Lower lobe of right lung (tissue), 2 donors: ENCODE results near the gene CCNY. TPM values are rescaled to one million over a fixed set of nuclear protein-coding genes. Genes with fewer than 3 reads are reported as not detected.

ENCODE experiments used
- ATAC-seq, 2 donors: fragments of 200-7000 bp; cut with Tn5 transposase; one replicate each; pipeline ENCODE4 v1.9.1; 2020 to 2022; ENCODE audit warnings: mild to moderate bottlenecking in 2 of 2, moderate library complexity in 2 of 2
- DNase-seq: peaks from one replicate; pipeline ENCODE4 v3.0.0-alpha.2; 2020
- H3K27ac ChIP-seq: fragments of 200-600 bp; one replicate; pipeline ENCODE4 v1.8.0; 2022
- H3K27me3 ChIP-seq: fragments of 200-600 bp; one replicate; pipeline ENCODE4 v1.8.0; 2022; ENCODE audit warnings: low read depth
- H3K36me3 ChIP-seq: fragments of 200-600 bp; one replicate; pipeline ENCODE4 v1.8.0; 2022; ENCODE audit warnings: mild to moderate bottlenecking
- H3K4me1 ChIP-seq: fragments of 200-600 bp; one replicate; pipeline ENCODE4 v1.8.0; 2022
- H3K4me3 ChIP-seq: fragments of 200-600 bp; one replicate; pipeline ENCODE4 v1.8.0; 2022; ENCODE audit warnings: mild to moderate bottlenecking
- H3K9me3 ChIP-seq: fragments of 200-600 bp; one replicate; pipeline ENCODE4 v1.8.0; 2022
- CTCF ChIP-seq: fragments of 200-600 bp; IDR thresholded peaks from one replicate; pipeline ENCODE4 v1.8.0; 2022; ENCODE audit warnings: antibody characterized with exemption, mild to moderate bottlenecking
- intact Hi-C: fragments of 100-400 bp; cut with DNase I; formaldehyde crosslinking; loops from one replicate; pipeline ENCODE4 v1.11.0; 2022
- total RNA-seq: library from RNA; stranded (reverse); fragmentation: NEBNext Ultra II Directional; extraction: Animal tissue kit (Norgen Biotek cat#: 25700); gene quantifications from one replicate; pipeline ENCODE4 v1.2.1, GENCODE V29; 2021
- donor health status: DM: no; HTN: yes; CAD: no; lungs with severe emphysema.

CCNY gene
- total RNA-seq, 1 donor from 2014 or later, result 64.5 TPM

GRCh38 chr10:35326466-35327235, 9.7 kb upstream of the CCNY start:
- Histone ChIP-seq H3K9me3 (no peaks in the 10 kb centered on the region), H3K27ac (no peak overlapping the region), H3K27me3 (no peaks in the 10 kb centered on the region), H3K4me3 (no peak overlapping the region), H3K36me3 (no peaks in the 10 kb centered on the region), H3K4me1 (peaks cover 19% of the 10 kb centered on the region)
- no peak for TF ChIP-seq CTCF
- intact Hi-C loops, result no loop called here
- no peak for ATAC-seq
- DNase-seq, result no peak

GRCh38 chr10:35327790-35328403, 8.4 kb upstream of the CCNY start:
- H3K36me3 ChIP-seq, result no peaks in the 10 kb centered on the region
- H3K4me1 ChIP-seq, result peaks cover 32% of the 10 kb centered on the region
- intact Hi-C loops, result no loop called here
- H3K27ac ChIP-seq, result no peak overlapping the region
- no peak for TF ChIP-seq CTCF
- no peak for DNase-seq
- ATAC-seq, result no peak
- H3K27me3 ChIP-seq, result no peaks in the 10 kb centered on the region
- H3K9me3 ChIP-seq, result no peaks in the 10 kb centered on the region
- H3K4me3 ChIP-seq, result no peak overlapping the region

GRCh38 chr10:35328404-35329037, 7.8 kb upstream of the CCNY start:
- Histone ChIP-seq H3K27ac (no peak overlapping the region), H3K27me3 (no peaks in the 10 kb centered on the region), H3K4me1 (peaks cover 37% of the 10 kb centered on the region), H3K9me3 (no peaks in the 10 kb centered on the region), H3K36me3 (no peaks in the 10 kb centered on the region), H3K4me3 (no peak overlapping the region)
- DNase-seq, result no peak
- intact Hi-C loops, result no loop called here
- ATAC-seq, result no peak
- no peak for TF ChIP-seq CTCF

- H3K27me3 ChIP-seq, result no peaks in the 10 kb centered on the region
- no peaks in the 10 kb centered on the region for H3K36me3 ChIP-seq
- DNase-seq (no peak), ATAC-seq (no peak)
- H3K9me3 ChIP-seq, result no peaks in the 10 kb centered on the region
- intact Hi-C loops, result no loop called here
- H3K4me3 ChIP-seq, result no peak overlapping the region
- TF ChIP-seq CTCF, result no peak
- peaks cover 47% of the 10 kb centered on the region for H3K4me1 ChIP-seq
- no peak overlapping the region for H3K27ac ChIP-seq
These were observed 6.8 kb upstream of the CCNY start for GRCh38 chr10:35329520-35329919.

- no peak for TF ChIP-seq CTCF
- no peaks in the 10 kb centered on the region for H3K9me3 ChIP-seq
- no peaks in the 10 kb centered on the region for H3K27me3 ChIP-seq
- H3K4me1 ChIP-seq, result peaks cover 58% of the 10 kb centered on the region
- H3K36me3 ChIP-seq, result no peaks in the 10 kb centered on the region
- intact Hi-C loops, result no loop called here
- peak overlapping the region; percentile 8 for H3K27ac ChIP-seq
- ATAC-seq, result peak; percentile 63 to 79
- no peak for DNase-seq
- no peak overlapping the region for H3K4me3 ChIP-seq
These were observed 4.2 kb upstream of the CCNY start for GRCh38 chr10:35331894-35332640.
